Hematopoietic multipotent progenitor cell treated with erythropoietin and hydrocortisone succinate and interleukin-3 and kit ligand, for 17 days (in vitro differentiated cells): ENCODE measurements around the gene DLX1.

ENCODE experiments used
- DNase-seq: peaks from one replicate; pipeline ENCODE4 v3.0.0-alpha.2; 2015; ENCODE audit warnings: low spot score

The DLX1 gene

DNA sequence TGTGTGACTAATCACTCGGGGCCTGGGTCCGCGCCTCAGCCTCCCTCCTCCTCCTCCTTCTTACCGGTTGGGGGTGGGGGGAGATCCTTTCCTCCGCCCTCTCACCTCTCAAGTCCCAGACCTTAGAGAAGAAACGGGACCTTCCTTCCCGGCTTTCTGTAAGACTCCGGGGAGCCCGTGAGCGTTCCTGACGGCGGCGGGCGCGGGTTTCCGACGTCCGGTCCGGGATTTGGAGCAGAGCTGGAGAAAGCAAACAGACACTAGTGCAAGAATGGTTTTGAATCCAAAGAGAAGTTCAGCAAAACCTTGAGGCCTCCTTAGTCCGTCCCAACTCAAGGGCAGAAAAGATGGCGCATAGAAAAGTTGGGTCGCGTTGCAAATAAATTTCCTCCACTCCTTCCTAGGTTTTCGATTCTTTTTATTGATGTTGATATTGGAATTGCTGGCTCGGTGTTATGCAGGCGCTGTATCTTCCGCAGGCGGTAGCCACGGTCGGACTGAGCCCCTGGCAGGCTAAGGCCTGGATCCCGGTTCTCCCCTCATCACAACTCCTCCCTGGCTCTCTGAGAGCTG, 2.0 kb downstream of the DLX1 start:
- DNase-seq: no peak

- DNase-seq: no peak
These were observed 2.5 kb downstream of the DLX1 start for GRCh38 chr2:172087780-172088244.

- DNase-seq: no peak
These were observed 3.1 kb downstream of the DLX1 start for GRCh38 chr2:172088245-172089004.

DNA sequence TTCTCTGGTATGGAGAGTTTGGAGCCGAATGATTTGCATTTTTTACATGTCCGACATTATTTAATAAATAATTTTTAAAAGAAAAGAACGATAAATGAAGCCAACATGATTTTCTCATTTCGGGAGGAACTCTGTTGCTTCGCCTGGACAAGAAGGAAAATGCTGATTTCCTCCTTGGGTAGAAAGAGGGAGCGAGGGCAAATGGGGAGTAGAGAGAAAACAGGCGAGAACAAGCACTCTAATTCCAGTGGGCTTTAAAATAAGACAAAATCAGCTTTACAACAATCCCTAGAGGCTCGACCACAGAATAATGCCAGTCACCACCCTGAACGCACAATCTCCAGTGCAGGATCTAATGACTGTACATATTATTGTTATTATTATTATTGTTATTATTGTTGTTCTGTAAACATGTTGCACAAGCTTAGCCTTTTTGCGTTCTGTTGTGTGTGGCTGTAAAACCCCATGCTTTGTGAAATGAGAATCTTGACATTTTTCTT, 3.7 kb downstream of the DLX1 start:
- no peak for DNase-seq

GRCh38 chr2:172089633-172090032, 4.3 kb downstream of the DLX1 start:
- DNase-seq: no peak

- no peak for DNase-seq
These were observed 5.0 kb downstream of the DLX1 start for GRCh38 chr2:172090044-172090961.

GRCh38 chr2:172091000-172091641, 5.8 kb downstream of the DLX1 start:
- DNase-seq: no peak

- no peak for DNase-seq
These were observed 6.7 kb downstream of the DLX1 start for GRCh38 chr2:172091761-172092566.

DNA sequence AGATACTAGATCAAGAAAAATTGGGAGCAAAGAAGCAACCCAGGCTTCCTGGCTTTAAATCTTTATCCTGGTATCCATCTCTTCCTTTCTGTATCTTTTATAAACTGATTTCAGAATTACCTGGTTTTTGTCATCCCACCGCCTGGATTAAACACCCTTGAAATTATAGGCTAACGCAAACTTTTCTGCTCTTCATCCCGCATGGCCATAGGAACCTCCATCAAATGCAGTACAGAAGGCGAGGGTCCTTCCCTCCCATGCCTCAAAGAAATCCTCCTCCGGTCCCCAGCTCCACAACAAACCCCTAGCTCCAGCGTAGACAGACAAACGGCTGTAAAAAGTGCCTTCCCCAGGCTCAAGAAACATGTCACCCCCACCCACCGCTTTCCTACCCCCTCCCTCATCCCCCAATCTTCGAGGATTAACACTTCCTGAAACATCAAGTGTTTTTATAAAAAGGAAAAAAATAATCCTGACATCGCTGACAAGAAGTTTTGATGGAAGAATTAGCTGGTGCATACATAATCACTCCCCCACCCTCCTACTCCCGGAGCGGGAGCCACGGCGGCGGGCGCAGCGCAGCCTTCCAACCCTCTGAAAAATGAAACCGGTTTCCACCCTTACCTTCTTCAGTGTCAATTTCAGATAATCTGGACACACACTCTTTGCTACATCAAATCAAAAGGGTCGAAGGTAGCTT, 7.6 kb downstream of the DLX1 start:
- DNase-seq: no peak

DNA sequence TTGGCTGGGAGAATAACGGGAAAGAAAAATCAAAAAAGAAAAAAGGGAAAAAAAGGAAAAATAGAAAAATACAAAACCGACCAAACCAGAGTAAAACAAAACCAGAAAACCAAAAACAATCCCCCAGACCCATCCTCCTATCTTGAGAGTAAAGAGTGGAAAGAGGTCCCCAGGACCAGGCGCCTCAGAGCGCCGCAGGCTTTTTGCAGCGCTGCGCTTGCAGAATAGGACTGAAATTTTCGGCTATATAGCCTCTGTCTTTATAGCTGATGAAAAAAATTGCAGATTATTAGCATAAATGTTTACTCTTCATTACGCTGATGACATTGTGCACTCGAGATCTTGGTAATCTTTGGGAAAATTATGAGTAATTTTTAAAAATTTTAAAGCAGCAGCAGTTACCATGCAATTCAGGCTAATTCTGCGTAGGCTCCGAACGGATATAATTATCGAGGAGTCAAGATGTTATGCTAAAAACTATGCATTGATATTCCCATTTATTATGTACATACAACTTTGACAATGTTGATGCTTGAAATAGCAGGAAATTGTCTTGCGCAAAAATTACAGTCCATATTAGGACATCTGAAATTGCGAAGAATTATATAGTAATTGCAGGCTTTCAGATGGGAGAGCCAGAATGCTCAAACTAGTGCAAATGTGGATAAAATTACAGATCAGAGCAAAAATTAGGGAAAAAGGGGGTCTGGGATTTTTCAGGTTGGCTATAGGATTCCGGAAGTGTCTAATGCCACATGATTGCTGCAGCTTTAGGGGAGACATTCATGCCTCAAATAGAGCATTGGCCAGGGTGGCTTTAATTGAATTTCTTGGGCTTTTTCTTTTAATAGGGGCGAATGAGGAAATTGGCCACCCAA, 8.3 kb downstream of the DLX1 start:
- no peak for DNase-seq

GRCh38 chr2:172094294-172095145, 9.2 kb downstream of the DLX1 start:
- DNase-seq: no peak

DNA sequence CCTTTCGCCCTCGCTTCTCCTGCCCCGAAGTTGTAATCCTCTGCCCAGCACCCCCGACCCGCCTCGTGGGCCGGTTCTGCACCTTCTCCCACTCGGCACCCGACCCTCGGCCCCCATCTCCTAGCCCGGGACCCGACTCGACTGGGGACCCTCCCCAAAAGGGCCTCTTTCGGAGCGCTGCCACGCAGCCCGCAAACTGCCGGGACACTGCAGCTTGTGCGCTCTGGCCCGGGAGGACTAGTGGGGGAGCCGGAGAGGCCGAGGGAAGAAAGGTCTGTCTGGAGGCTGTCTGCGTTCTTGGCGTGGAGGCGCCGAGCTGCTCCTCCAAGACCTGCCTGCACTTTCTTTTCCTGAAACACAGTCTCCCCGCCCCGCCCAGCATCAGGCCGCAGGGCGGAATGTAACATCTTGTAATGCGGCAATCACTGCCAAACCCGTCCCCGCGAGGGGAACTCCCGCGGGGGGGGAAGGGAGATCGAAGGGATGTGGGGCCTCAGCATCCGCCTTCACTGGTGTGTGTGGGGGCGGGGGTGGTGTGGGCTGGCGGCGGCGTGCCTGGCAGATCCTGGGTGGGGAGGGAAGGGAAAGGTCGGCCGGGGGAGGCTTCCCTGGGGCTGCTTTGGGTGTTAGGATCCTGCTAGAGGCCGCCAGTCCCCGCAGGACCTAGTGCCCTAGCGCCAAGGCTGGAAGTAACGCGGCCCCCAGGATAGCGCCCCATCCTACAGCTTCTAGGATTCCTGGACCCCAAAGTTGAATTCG, 10.0 kb downstream of the DLX1 start:
- DNase-seq: peak; percentile 44

GRCh38 chr2:172095905-172096625, 10.8 kb downstream of the DLX1 start:
- no peak for DNase-seq

- no peak for DNase-seq
These were observed 11.6 kb downstream of the DLX1 start for GRCh38 chr2:172096626-172097547.

DNA sequence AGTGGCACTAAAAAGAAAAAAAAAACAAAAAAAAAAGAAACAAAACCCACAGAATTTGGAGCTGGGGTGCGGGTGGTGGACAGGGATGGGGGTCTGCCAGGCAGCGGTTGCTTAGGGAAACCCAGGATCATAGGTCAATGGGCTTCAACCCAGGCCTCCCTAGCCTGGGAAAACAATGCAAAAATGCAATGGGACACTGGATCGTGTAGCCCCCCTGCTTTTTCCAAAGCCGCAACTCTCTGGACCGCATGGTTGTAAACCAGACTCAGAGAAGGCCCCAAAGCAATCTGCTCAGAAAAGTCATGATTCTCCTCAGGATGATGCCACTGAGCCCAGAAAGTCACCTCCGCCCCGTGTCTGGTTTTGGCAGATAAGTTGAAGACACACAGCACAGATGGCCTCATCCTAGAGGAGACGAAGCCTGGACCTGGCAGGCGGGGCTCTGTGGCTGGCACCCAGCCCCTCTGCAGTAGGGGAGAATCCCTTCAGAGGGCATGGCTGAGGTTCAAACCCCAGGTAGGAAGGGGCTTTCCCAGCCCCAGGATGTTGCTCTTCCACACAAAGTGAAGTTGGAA, 12.3 kb downstream of the DLX1 start:
- peak; percentile 72 for DNase-seq

GRCh38 chr2:172098287-172098649, 13.0 kb downstream of the DLX1 start:
- no peak for DNase-seq
